Measurements from ENCODE around the gene MTMR3. TPM values are rescaled to one million over a fixed set of nuclear protein-coding genes. Genes with fewer than 3 reads are reported as not detected.

Gene MTMR3
- total RNA-seq, 1 donor from 2014 or later, result 30.3 TPM

DNA sequence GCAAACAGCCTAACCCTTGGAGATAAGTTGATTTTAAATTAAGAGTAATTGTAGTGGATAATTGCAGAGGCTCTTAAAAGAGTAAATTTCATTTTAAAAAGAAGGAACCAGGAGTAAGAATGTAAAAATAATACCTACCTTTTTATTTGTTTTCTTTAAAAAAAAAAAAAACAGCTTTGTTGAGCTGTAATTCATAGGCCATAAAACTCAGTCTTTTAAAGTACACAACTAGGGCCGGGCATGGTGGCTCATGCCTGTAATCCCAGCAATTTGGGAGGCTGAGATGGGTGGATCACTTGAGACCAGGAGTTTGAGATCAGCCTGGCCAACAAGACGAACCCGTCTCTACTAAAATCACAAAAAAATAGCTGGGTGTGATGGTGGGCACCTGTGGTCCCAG is 42.4 kb downstream of the MTMR3 start:
- FAIRE-seq (no peak), DNase-seq (ENCODE audit: low read depth) (no peak)
- H3K36me3 ChIP-seq (ENCODE audit: control insufficient read depth, insufficient read depth, low read length), result no peaks in the 10 kb centered on the region
- no peaks in the 10 kb centered on the region for H3K27me3 ChIP-seq (ENCODE audit: control insufficient read depth, insufficient read depth, low read length)
- TF ChIP-seq, protein P1, sequence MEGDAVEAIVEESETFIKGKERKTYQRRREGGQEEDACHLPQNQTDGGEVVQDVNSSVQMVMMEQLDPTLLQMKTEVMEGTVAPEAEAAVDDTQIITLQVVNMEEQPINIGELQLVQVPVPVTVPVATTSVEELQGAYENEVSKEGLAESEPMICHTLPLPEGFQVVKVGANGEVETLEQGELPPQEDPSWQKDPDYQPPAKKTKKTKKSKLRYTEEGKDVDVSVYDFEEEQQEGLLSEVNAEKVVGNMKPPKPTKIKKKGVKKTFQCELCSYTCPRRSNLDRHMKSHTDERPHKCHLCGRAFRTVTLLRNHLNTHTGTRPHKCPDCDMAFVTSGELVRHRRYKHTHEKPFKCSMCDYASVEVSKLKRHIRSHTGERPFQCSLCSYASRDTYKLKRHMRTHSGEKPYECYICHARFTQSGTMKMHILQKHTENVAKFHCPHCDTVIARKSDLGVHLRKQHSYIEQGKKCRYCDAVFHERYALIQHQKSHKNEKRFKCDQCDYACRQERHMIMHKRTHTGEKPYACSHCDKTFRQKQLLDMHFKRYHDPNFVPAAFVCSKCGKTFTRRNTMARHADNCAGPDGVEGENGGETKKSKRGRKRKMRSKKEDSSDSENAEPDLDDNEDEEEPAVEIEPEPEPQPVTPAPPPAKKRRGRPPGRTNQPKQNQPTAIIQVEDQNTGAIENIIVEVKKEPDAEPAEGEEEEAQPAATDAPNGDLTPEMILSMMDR (IDR thresholded peaks at IDR 0.05; ENCODE audit: insufficient read depth, low read length, severe bottlenecking), result no peak
- no peak overlapping the region for H3K4me3 ChIP-seq (ENCODE audit: low read depth, low read length)

DNA sequence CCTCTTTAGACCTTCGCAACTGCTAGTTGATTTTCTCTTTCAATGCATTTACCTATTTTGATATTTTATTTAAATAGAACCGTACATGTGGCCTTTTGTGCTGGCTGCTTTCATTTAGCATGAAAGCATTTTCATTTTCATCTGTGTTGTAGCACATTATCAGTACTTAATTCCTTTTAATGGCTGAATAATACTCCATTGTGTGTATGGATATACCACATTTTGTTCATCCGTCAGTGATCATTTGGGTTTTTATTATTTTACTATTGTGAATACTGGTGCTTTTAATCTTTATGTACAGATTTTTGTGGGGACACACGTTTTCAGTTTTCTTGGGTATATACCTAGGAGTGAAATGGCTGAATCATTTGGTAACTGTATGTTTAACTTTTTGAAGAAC is 43.1 kb downstream of the MTMR3 start:
- no peak overlapping the region for H3K4me3 ChIP-seq (ENCODE audit: low read depth, low read length)
- FAIRE-seq (no peak), DNase-seq (ENCODE audit: low read depth) (no peak)
- no peaks in the 10 kb centered on the region for H3K27me3 ChIP-seq (ENCODE audit: control insufficient read depth, insufficient read depth, low read length)
- H3K36me3 ChIP-seq (ENCODE audit: control insufficient read depth, insufficient read depth, low read length), result no peaks in the 10 kb centered on the region
- TF ChIP-seq, protein P1 (IDR thresholded peaks at IDR 0.05; ENCODE audit: insufficient read depth, low read length, severe bottlenecking), result no peak

DNA sequence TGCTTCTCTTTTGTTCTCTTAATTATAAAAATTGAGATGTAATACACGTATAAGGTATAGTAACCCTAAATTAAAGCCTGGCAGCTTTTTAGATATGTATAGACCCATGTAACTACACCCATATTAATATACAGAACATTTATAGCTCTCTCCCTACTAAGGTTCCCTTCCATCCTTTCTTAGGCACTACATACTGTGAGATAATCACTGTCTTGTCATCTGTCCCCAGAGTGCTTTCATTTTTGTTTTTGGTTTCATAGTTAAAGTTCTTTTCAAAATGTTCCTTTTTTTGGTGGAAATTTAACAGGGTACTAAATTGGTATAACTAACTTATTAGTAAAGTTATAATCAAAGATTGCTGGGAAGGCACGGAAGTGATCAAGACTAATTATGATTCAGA is 49.2 kb downstream of the MTMR3 start:
- DNase-seq (ENCODE audit: low read depth), result no peak
- FAIRE-seq, result no peak

DNA sequence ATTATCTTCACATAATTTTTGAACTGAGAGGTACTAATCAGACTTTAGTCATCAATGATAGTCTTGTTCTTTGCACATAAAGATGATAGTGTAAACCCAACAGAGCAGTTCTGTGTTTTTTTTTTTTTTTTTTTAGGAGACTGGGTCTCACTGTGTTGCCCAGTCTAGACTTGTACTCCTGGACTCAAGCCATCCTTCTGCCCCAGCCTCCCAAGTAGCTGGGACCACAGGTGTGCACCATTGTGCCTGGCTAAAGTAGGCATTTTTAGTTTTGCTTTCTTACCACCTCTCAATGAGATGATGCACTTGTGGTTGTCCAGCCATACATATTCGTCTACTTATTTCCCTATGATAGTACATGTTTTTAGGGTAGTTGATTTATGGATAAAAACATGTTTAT is 50.6 kb downstream of the MTMR3 start:
- no peak overlapping the region for H3K4me3 ChIP-seq (ENCODE audit: low read depth, low read length)
- no peaks in the 10 kb centered on the region for H3K27me3 ChIP-seq (ENCODE audit: control insufficient read depth, insufficient read depth, low read length)
- TF ChIP-seq, protein P1 (IDR thresholded peaks at IDR 0.05; ENCODE audit: insufficient read depth, low read length, severe bottlenecking), result no peak
- DNase-seq (ENCODE audit: low read depth) (no peak), FAIRE-seq (no peak)
- no peaks in the 10 kb centered on the region for H3K36me3 ChIP-seq (ENCODE audit: control insufficient read depth, insufficient read depth, low read length)

More for the DNA sequence above, 49.2 kb downstream of the MTMR3 start:
- TF ChIP-seq, protein P1 (IDR thresholded peaks at IDR 0.05; ENCODE audit: insufficient read depth, low read length, severe bottlenecking), result no peak
- no peak overlapping the region for H3K4me3 ChIP-seq (ENCODE audit: low read depth, low read length)
- no peaks in the 10 kb centered on the region for H3K27me3 ChIP-seq (ENCODE audit: control insufficient read depth, insufficient read depth, low read length)
- no peaks in the 10 kb centered on the region for H3K36me3 ChIP-seq (ENCODE audit: control insufficient read depth, insufficient read depth, low read length)

DNA sequence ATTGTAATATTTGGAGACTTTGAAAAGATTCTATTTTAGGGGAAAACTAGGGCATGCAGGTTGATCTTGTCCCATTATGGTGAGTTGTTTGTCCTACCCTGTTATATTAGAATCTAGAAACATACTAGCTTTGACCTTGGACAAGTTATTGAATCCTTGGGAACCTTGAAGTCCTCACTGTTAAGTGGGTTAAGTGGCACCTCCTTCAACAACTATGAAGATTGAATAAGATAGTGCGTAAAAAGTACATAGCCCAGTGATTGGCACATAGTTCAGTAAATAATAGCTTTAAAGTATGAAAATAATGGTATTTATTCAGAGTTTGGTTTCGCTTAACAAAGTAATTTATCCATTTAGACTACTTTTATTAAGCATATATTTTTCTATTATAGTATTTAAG is 51.6 kb downstream of the MTMR3 start:
- Histone ChIP-seq H3K27me3 (ENCODE audit: control insufficient read depth, insufficient read depth, low read length) (no peaks in the 10 kb centered on the region), H3K36me3 (ENCODE audit: control insufficient read depth, insufficient read depth, low read length) (no peaks in the 10 kb centered on the region), H3K4me3 (ENCODE audit: low read depth, low read length) (no peak overlapping the region)
- TF ChIP-seq, protein P1 (IDR thresholded peaks at IDR 0.05; ENCODE audit: insufficient read depth, low read length, severe bottlenecking), result no peak
- DNase-seq (ENCODE audit: low read depth) (no peak), FAIRE-seq (no peak)

DNA sequence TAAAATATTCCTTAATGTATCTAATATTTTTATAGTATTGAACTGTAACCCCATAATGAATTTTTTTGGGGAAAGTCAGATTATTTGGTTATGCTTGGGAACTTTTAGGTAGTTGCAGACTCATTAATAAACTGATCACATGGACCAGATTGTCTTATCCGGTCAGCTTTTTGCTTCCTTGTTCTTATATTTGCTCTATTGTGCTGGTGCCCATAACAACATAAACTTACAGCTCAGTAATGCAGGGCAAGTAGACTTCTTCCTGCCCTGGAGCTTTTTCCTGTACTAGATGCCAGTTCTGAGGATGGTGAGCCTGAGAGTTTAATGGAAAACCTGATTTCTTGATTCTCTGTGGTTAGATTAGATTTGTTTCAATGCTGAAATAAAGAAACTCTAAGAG is 53.2 kb downstream of the MTMR3 start:
- FAIRE-seq, result no peak

More for the DNA sequence above, 53.2 kb downstream of the MTMR3 start:
- Histone ChIP-seq H3K36me3 (ENCODE audit: control insufficient read depth, insufficient read depth, low read length) (no peaks in the 10 kb centered on the region), H3K27me3 (ENCODE audit: control insufficient read depth, insufficient read depth, low read length) (no peaks in the 10 kb centered on the region), H3K4me3 (ENCODE audit: low read depth, low read length) (no peak overlapping the region)
- TF ChIP-seq, protein P1 (IDR thresholded peaks at IDR 0.05; ENCODE audit: insufficient read depth, low read length, severe bottlenecking), result no peak
- DNase-seq (ENCODE audit: low read depth), result peak; percentile 13
